Measurements from ENCODE around the gene FOXP1.

GRCh38 chr3:71559021-71559420, 24.5 kb downstream of the FOXP1 start:
- TF ChIP-seq, protein P1, sequence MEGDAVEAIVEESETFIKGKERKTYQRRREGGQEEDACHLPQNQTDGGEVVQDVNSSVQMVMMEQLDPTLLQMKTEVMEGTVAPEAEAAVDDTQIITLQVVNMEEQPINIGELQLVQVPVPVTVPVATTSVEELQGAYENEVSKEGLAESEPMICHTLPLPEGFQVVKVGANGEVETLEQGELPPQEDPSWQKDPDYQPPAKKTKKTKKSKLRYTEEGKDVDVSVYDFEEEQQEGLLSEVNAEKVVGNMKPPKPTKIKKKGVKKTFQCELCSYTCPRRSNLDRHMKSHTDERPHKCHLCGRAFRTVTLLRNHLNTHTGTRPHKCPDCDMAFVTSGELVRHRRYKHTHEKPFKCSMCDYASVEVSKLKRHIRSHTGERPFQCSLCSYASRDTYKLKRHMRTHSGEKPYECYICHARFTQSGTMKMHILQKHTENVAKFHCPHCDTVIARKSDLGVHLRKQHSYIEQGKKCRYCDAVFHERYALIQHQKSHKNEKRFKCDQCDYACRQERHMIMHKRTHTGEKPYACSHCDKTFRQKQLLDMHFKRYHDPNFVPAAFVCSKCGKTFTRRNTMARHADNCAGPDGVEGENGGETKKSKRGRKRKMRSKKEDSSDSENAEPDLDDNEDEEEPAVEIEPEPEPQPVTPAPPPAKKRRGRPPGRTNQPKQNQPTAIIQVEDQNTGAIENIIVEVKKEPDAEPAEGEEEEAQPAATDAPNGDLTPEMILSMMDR (IDR thresholded peaks at IDR 0.05; ENCODE audit: insufficient read depth, low read depth, low read length), result no peak
- no peak for TF ChIP-seq EZH2 (IDR thresholded peaks at IDR 0.05; ENCODE audit: insufficient read depth, low read length)

Measured in astrocyte (in vitro differentiated cells and primary cell).